Activated CD8-positive, alpha-beta T cell treated with anti-CD3 and anti-CD28 coated beads for 36 hours (primary cell): Measurements from ENCODE around the gene FMOD. TPM values are rescaled to one million over a fixed set of nuclear protein-coding genes. Genes with fewer than 3 reads are reported as not detected.

Experiments
- ATAC-seq: fragments of 200-7000 bp; cut with Tn5 transposase; one replicate; pipeline ENCODE4 v1.10.0; 2021; ENCODE audit warnings: mild to moderate bottlenecking, moderate library complexity
- CTCF ChIA-PET: fragments of 350-600 bp; sonication (Branson Sonifier 250); formaldehyde crosslinking; loops from one replicate; lab custom pipeline; 2021; ENCODE audit warnings: antibody characterized with exemption; lab: Charles Lee
- POLR2A ChIA-PET: fragments of 350-600 bp; sonication (Branson Sonifier 250); formaldehyde crosslinking; loops from one replicate; lab custom pipeline; 2021; ENCODE audit warnings: antibody characterized with exemption; lab: Charles Lee
- DNase-seq: peaks from one replicate; pipeline ENCODE4 v3.0.0-alpha.2; 2020
- H3K27ac Mint-ChIP-seq: one replicate; pipeline ENCODE4 v1.8.0; 2021; ENCODE audit warnings: mild to moderate bottlenecking, mixed read lengths
- H3K27me3 Mint-ChIP-seq: one replicate; pipeline ENCODE4 v1.8.0; 2021; ENCODE audit warnings: mixed read lengths
- H3K36me3 Mint-ChIP-seq: one replicate; pipeline ENCODE4 v1.8.0; 2021; ENCODE audit warnings: low read depth, mixed read lengths
- H3K4me1 Mint-ChIP-seq: one replicate; pipeline ENCODE4 v1.8.0; 2021; ENCODE audit warnings: low read depth, mixed read lengths
- H3K4me3 Mint-ChIP-seq: one replicate; pipeline ENCODE4 v1.8.0; 2021; ENCODE audit warnings: mild to moderate bottlenecking, moderate library complexity, mixed read lengths
- H3K9me3 Mint-ChIP-seq: one replicate; pipeline ENCODE4 v1.8.0; 2021; ENCODE audit warnings: mixed read lengths
- intact Hi-C: fragments of 100-400 bp; cut with micrococcal nuclease; formaldehyde crosslinking; loops from one replicate; pipeline ENCODE4 v1.10.0; 2022
- total RNA-seq, 2 experiments: library from RNA; stranded (reverse); gene quantifications; one replicate each; pipeline ENCODE4 v1.2.3, GENCODE V29; 2021
- TF ChIP-seq, protein P1 (sequence below): fragments of 200-600 bp; IDR thresholded peaks from one replicate; pipeline ENCODE4 v1.8.0; 2022; ENCODE audit warnings: antibody characterized with exemption, mild to moderate bottlenecking

FMOD gene
- total RNA-seq, 2 experiments from 2014 or later, result 1.4 to 2.4 TPM

DNA sequence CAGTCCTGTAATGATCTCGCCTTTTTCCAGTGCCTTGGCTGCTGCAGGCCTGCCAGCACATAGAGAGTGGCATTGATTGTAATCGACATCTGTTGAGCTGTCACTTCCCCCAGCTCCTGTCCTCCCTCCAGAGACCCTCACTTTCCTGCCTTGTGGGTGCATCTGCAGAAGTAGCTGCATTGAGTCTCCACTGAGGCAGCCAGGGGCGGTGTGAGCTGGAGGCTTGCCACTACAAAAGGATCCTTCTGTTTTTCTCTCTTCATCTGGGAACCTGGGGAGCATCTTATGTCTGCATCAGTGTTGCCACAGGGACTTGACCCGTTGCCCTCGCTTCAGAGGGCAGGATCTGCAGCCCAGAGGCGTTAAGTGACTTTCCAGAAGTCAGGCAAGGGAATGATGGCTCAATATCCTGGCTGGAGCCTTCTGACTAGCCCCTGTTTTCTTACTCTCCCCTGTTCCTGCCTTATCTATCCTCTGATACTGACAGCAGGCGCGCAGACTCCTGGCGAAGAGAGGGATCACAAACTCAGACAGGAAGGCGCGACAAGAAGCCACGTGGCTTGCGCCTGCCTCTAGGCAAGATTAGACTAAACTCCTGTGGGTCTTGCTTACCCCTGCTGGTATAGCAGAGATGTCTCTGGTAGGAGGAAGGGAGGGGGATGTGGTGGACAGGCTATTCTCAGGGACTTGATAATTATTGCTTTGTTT lies 13.3 kb upstream of the FMOD start:
- intact Hi-C loops, result no loop called here
- Mint-ChIP-seq H3K9me3 (no peaks in the 10 kb centered on the region), H3K27me3 (peaks cover 22% of the 10 kb centered on the region), H3K27ac (no peak overlapping the region), H3K4me1 (no peaks in the 10 kb centered on the region), H3K4me3 (no peak overlapping the region), H3K36me3 (no peaks in the 10 kb centered on the region)
- TF ChIP-seq, protein P1, sequence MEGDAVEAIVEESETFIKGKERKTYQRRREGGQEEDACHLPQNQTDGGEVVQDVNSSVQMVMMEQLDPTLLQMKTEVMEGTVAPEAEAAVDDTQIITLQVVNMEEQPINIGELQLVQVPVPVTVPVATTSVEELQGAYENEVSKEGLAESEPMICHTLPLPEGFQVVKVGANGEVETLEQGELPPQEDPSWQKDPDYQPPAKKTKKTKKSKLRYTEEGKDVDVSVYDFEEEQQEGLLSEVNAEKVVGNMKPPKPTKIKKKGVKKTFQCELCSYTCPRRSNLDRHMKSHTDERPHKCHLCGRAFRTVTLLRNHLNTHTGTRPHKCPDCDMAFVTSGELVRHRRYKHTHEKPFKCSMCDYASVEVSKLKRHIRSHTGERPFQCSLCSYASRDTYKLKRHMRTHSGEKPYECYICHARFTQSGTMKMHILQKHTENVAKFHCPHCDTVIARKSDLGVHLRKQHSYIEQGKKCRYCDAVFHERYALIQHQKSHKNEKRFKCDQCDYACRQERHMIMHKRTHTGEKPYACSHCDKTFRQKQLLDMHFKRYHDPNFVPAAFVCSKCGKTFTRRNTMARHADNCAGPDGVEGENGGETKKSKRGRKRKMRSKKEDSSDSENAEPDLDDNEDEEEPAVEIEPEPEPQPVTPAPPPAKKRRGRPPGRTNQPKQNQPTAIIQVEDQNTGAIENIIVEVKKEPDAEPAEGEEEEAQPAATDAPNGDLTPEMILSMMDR, result no peak
- POLR2A ChIA-PET, result no interaction called here
- no peak for DNase-seq
- CTCF ChIA-PET, result interaction anchor here (2.0 to 2.8 kb wide), 2 partner anchors 96 kb away, joined by 5 to 13 read pairs; no protein-coding TSS in a partner anchor
- no peak for ATAC-seq

DNA sequence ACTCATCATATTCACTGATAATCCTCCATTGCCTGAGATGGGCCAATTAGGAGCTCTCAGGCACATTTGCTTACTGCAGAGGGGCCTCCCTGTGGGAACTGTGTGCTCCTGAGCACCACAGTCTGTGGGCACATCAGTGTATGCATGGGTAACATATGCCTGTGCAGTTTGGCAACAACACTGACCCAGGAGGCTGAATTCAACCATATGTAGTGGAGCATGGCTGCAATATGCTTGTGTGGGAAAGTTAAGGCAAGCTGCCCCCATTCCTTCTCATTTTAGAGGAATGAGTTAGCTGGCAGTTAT lies 11.8 kb upstream of the FMOD start:
- ChIA-PET CTCF (interaction anchor here (1.4 to 14.7 kb wide), 3 partner anchors 22 to 147 kb away, joined by 5 to 161 read pairs (median 13); no protein-coding TSS in a partner anchor), POLR2A (no interaction called here)
- intact Hi-C loops, result no loop called here
- no peak overlapping the region for H3K27ac Mint-ChIP-seq
- ATAC-seq (no peak), DNase-seq (no peak)
- no peaks in the 10 kb centered on the region for H3K4me1 Mint-ChIP-seq
- no peaks in the 10 kb centered on the region for H3K9me3 Mint-ChIP-seq
- TF ChIP-seq, protein P1, result no peak
- peaks cover 30% of the 10 kb centered on the region for H3K27me3 Mint-ChIP-seq
- no peaks in the 10 kb centered on the region for H3K36me3 Mint-ChIP-seq
- H3K4me3 Mint-ChIP-seq, result no peak overlapping the region

DNA sequence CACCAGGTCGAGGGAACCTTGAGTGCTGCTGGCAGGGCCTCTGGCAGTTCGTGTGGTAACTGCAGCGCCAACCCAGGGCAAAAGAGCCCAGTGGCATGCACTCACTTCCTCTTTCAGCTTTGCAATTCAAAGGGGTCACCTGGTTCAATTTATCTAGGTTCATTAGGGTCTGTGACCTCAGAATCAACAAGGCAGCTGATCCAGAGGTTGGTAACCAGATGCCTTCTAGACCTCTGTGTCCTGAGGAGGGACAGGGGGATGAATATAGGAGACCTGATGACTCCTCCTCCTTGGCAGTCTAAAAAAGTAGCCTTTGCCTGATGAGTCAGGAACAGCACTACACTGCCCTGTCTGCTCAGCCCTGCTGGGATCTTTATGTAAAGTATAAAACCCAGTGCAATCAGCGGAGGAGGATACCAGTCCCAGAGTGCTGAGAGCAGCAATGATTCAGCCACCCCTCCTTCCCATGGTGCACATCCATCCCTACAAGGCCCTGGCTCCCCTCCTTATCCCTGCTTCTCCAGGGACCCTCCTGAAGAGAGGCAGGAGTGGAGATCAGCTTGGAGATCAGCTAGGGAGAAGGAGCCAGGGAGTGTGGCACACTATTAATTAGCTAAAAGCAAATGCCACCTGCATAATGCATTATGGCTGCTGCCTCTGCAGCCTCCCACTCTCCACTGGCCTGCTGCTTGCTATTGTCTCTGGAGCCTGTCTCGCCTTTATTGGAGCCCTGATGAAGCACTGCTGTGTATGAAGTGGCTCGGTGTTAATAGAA lies 11.2 kb upstream of the FMOD start:
- ATAC-seq, result no peak
- H3K4me3 Mint-ChIP-seq, result no peak overlapping the region
- H3K9me3 Mint-ChIP-seq, result peaks cover 2% of the 10 kb centered on the region
- H3K4me1 Mint-ChIP-seq, result no peaks in the 10 kb centered on the region
- CTCF ChIA-PET, result interaction anchor here (1.4 to 14.7 kb wide), 3 partner anchors 22 to 146 kb away, joined by 5 to 161 read pairs (median 13); no protein-coding TSS in a partner anchor
- no peak overlapping the region for H3K27ac Mint-ChIP-seq
- H3K36me3 Mint-ChIP-seq, result no peaks in the 10 kb centered on the region
- intact Hi-C loops, result no loop called here
- TF ChIP-seq, protein P1, result no peak
- peaks cover 32% of the 10 kb centered on the region for H3K27me3 Mint-ChIP-seq
- DNase-seq, result no peak
- POLR2A ChIA-PET, result no interaction called here

DNA sequence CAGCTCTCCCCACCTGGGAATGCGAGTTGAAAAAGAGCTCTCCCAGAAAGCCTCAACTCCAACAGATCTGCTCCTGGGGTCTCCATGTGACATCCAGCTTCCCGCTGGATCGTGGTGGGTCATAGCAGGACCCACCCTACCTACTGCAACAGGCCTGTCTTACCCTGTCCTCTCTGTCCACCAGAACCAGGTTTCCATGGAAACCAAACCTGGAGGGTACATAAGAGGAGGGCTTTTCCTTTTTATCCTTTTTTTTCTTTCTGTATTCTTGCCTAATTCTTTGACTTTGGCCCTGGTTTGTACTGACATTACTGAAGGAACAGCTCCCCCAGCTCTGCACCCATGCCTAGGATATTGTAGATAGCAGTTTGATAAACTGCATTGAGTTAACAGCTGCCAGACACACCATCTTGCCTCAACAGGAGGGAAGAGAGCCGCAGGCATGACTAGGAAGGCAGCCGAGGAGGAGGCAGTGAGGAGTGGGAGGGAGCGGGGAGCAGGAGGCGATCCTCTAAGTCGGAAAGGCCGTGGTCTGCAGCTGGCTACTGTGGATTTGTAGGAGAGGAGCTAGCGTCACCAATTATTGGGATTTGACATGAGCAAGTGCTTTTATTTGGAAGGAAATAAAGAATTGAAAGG lies 9.7 kb upstream of the FMOD start:
- Mint-ChIP-seq H3K4me1 (no peaks in the 10 kb centered on the region), H3K27ac (no peak overlapping the region), H3K4me3 (no peak overlapping the region), H3K9me3 (peaks cover 4% of the 10 kb centered on the region), H3K36me3 (no peaks in the 10 kb centered on the region), H3K27me3 (peaks cover 33% of the 10 kb centered on the region)
- ATAC-seq (no peak), DNase-seq (no peak)
- intact Hi-C loops, result no loop called here
- TF ChIP-seq, protein P1, result no peak
- ChIA-PET CTCF (interaction anchor here (0.9 to 14.7 kb wide), 2 partner anchors 20 to 93 kb away, joined by 3 to 161 read pairs; no protein-coding TSS in a partner anchor), POLR2A (no interaction called here)
